NCI-H510A treated with DMSO at 0.1 percent for 48 hours (cell line): ENCODE data around the gene ALPL.
"Not testable (repeated sequence)": the region's sequence is repeated elsewhere in the genome, so short reads cannot be mapped to it uniquely, and the experiment has no call there.

Experiments used
- DNase-seq: peaks from one replicate; lab custom pipeline; 2025; lab: John Stamatoyannopoulos, UW

The ALPL gene

DNA sequence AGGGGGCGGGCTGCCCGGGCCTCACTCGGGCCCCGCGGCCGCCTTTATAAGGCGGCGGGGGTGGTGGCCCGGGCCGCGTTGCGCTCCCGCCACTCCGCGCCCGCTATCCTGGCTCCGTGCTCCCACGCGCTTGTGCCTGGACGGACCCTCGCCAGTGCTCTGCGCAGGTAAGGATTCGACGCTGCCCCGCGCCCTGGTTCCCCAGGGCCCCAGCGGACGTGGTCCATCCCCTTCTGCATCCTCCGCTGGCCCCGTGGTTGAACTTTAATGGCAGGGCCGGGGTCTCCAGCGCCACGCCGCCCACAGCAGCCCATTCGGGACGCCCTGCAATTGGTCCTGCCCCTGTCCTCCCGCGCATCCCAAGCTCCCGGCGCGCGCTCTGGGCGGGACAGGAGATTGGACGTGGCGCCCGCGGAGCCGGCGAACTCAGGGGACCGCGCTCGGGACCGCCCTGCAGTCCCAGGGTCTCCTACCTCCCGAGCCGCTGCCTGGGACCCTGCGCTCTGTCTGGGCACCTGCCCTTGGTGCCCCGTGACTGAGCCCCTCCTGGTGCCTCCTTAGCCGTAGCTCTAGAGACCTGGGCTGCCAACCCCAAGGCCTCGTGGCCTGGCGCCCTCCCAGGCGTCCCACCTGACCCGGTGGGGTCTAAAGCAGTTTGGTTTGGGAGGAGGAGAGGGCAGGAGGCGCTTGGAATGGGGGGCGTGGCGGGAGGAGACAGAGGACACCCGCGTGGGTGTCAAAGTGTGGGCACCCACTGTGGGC, at the start of gene ALPL:
ALPL (plus strand) TSS at position 73 of the 762 bp plus-strand sequence. CDS start 44,659 bp downstream, outside the sequence.
- no peak for DNase-seq

- DNase-seq, result not testable (repeated sequence)
Observed at GRCh38 chr1:21465127-21465526, 44.1 kb upstream of the ALPL start.

DNA sequence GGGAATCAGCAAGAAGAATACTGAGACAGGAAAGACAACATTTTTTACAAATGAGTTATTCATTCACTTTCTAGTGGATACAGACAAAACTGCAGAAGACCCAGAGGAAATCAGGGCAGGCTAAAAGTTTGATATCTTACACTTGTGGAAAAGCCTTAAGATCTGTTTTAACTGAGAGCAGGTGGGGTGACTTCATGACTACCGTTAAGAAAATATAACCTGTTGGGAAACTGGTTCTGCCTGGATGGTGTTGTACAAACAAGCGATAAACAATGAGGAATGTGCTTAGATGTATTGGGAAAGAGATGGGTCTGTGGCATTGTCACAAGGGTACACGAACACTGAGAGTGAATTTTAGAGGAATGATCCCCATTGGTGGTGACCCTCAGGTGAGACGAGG, 41.3 kb upstream of the ALPL start:
- peak; percentile 23 for DNase-seq

DNA sequence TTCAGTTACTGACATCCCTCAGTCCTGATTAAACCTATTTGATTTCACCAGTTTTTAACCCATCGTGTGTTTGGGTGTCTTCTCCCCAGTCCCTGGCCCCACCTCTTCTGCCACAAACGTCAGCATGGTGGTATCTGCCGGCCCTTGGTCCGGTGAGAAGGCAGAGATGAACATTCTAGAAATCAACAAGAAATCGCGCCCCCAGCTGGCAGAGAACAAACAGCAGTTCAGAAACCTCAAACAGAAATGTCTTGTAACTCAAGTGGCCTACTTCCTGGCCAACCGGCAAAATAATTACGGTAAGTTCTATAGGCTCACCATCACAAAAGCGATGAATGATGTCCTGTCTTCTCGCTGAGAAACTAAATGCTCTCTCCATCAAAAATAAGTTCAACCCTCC, 40.6 kb upstream of the ALPL start:
- peak; percentile 43 for DNase-seq

- DNase-seq, result no peak
Observed at GRCh38 chr1:21469581-21469980, 39.6 kb upstream of the ALPL start.

GRCh38 chr1:21472861-21473260, 36.4 kb upstream of the ALPL start:
- DNase-seq, result peak; percentile 63

DNA sequence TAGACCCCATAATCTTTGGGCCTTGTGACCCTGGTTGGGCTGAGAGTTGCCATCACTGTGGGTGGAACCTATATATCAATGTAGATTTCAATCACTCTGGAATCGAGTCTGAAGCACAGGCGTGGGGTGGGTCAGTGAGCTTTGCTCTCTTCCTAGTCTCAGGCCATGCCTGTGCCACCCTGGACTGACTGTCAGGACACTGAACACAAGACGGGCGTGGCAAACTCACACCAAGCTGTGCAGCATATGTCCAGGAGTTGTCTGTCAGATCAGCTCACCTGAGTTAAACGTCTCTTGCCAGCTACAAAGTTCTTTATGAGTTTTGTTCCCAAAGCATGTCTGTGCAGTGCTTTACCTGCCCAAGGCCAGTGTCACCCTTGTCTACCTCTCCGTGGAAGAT, 30.9 kb upstream of the ALPL start:
- DNase-seq, result no peak

DNA sequence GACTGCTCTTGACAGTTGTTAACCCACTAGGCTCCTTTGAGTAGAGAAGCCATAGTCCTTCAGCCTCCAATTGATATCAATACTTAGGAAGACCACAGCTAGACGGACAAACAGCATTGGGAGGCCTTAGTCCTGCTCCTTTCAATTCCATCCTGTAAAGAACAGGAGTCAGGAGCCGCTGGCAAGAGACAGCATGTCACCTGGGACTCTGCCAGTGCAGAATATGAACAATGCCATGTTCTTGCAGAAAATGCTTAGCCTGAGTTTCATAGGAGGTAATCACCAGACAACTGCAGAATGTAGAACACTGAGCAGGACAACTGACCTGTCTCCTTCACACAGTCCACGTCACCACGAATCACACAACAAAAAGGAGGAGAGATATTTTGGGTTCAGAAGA, 25.3 kb upstream of the ALPL start:
- DNase-seq, result not testable (repeated sequence)

- DNase-seq, result no peak
Observed at GRCh38 chr1:21489146-21489545, 20.1 kb upstream of the ALPL start.

- DNase-seq, result peak; percentile 27
Observed at GRCh38 chr1:21490774-21491487, 18.3 kb upstream of the ALPL start.

DNA sequence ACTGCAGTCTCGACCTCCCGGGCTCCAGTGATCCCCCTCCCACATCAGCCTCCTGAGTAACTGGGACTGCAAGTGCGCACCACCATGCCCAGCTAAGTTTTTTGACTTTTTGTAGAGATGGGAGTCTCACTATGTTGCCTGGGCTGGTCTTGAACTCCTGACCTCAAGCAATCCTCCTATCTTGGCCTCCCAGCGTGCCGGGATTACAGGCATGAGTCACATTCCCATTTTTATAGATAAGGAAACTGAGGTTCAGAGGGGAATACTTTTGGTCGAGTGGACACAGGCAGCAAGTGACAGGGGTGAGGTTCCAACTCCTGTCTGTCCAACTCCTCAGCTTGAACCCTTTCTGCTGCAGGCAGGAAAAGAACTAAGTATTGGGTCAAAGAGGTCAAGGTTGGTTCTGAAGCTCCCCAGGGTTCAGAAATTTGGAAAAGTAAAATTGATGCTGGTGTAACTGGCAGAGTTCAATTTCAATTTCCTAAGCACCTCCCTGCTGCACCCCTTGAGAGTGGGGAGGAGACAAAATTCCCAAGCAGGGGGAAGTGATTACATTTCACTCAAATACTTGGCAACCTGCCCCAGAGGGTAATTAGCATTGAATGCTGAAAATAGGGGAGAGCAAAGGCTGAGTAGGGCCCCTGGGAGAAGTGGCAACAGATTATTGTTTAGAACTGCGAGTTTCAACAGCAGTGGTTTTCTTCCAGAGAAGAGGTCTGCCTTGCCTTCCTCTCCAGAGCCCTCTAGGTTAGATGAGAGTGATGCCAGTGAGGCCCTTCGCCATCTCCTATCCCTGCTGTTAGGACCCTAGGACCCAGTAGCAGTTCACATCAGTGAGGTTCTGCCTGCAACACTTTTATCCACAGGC, 17.5 kb upstream of the ALPL start:
- peak; percentile 39 for DNase-seq

DNA sequence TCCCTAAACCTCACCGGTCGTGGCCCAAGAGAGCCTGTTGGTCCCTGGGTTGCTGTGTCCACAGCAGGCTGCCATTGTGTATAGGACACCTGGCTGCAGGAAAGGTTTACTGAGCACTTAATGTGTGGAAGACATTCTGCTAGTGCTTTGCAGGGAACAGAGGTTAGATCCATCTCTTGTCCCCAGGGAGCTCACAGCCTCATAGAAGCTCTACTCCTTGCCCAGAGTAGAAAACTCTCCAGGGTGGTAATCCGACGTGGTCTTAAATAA, 16.9 kb upstream of the ALPL start:
- no peak for DNase-seq

DNA sequence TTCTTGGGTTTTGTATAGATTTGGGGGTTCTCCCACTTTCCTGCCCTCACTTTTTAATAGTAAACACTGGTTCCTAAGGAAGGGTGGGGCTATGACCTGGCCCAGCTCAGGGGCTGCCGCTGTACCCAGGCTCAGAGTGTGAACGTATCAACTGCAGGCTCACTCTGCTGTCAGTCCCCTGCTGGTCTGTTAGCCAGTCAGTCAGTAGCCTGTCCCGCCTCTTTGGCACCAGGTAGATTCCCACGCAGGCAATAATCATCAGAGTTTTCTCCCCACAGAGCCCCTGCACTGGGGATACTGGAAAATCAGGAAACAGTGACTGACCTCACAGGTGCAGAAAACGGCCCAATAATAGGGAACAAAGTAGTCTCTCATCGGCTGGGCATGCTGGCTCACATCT, 15.0 kb upstream of the ALPL start:
- DNase-seq, result no peak

- no peak for DNase-seq
Observed at GRCh38 chr1:21495225-21495820, 13.9 kb upstream of the ALPL start.

DNA sequence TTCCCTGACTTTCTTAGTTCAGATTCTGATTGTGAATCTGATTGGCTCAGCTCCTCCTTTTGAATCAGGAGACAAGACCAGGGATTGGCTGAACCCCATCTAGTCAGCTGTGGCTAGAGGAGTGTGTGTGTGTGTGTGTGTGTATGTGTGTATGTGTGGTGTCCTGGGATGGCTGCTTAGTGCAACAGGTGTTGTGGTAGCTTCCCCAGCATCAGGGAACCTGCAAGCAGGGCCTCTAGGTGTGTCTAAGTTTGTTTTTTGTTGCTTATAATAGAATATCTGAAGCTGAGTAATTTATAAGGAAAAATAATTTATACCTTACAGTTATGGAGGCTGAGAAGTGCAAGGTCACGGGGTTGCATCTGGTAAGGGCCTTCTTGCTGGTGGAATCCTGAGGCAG, 13.2 kb upstream of the ALPL start:
- no peak for DNase-seq

GRCh38 chr1:21496886-21497285, 12.3 kb upstream of the ALPL start:
- no peak for DNase-seq

- no peak for DNase-seq
Observed at GRCh38 chr1:21497466-21498061, 11.7 kb upstream of the ALPL start.

GRCh38 chr1:21499283-21499950, 9.8 kb upstream of the ALPL start:
- DNase-seq, result no peak

GRCh38 chr1:21503706-21504377, 5.4 kb upstream of the ALPL start:
- no peak for DNase-seq

GRCh38 chr1:21506804-21507203, 2.4 kb upstream of the ALPL start:
- DNase-seq, result no peak
